NCI-H2171 (cell line): ENCODE measurements around the gene CD99.

Source experiments
- DNase-seq: peaks from one replicate; lab custom pipeline; 2025; lab: John Stamatoyannopoulos, UW

CD99 gene, protein sequence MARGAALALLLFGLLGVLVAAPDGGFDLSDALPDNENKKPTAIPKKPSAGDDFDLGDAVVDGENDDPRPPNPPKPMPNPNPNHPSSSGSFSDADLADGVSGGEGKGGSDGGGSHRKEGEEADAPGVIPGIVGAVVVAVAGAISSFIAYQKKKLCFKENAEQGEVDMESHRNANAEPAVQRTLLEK

DNA sequence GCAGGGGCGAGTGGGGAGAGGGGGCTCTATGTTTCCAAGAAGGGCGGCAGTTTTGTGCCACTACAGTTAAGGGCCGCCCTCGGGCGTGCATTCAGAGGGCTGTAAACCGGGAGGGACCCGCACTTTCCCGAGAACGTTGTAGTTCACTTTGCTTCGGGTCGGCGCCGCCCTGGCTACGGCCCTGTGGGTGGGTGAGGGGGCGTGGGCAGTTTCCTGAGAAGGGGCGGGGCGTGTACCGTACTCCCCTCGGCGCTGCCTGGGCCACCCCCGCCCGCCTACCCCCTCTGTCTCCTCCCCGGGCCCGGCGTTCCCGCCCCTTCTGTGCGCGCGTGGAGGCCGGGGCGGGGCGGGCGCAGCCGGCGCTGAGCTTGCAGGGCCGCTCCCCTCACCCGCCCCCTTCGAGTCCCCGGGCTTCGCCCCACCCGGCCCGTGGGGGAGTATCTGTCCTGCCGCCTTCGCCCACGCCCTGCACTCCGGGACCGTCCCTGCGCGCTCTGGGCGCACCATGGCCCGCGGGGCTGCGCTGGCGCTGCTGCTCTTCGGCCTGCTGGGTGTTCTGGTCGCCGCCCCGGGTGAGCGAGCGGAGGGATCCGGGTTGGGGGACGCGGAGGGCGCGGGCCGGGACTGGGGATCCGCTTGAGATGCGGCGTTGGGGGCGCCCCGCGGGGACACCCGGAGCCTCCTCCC, at the start of gene CD99:
TSS of gene CD99 (plus strand) at position 440 of the 687 bp plus-strand sequence. CDS start at position 506, 66 bp downstream.
- no peak for DNase-seq

DNA sequence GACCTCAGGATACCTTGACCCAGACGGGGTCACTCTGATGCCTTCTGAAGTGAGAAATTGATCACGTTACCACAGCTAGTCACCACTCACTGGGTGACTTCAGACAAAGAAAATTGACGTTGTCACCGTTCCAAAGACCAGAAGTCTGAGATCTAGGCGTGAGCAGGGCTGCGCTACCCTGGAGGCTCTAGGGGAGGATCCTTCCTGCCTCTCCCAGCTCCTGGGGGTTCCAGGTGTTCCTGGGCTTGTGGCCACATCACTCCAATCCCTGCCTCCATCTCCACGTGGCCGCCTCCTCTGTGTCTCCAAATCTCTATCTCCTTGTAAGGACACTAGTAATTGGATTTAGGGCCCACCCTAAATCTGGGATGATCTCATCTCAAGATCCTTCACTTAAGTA, 48.9 kb upstream of the CD99 start:
- DNase-seq, result no peak

DNA sequence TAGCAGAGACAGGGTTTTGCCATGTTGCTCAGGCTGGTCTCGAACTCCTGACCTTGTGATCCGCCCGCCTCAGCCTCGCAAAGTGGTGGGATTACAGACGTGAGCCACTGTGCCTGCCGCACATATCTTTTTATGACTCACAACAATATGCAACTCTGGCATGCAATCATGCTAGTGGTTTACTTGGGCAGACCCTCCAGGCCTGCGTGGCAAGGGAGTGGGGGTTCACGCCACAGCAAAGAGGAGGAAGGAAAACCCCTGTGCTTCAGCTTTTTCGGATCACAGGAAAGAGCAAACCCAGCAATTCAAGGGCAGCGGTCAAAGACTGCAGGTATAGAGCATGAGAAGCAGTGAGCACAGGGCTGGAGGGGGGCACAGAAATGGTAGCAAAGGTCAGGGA, 48.3 kb upstream of the CD99 start:
- no peak for DNase-seq

DNA sequence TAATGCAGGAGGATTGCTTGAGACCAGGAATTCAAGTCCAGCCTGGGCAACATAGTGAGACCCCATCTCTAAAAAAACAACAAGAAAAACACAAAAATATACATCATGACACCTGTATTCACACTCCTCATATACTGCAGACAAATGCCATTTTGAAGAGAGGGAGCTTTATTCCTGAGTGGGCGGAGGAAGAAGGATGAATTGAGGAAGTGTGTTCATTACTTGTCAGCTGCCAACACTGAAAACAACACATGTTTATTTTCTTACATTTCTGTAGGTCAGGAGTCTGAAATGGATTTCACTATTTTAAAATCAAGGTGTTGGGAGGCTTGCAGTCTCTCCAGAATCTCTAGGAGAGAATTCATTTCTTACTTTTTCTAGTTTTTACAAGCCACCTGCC, 47.2 kb upstream of the CD99 start:
- no peak for DNase-seq

DNA sequence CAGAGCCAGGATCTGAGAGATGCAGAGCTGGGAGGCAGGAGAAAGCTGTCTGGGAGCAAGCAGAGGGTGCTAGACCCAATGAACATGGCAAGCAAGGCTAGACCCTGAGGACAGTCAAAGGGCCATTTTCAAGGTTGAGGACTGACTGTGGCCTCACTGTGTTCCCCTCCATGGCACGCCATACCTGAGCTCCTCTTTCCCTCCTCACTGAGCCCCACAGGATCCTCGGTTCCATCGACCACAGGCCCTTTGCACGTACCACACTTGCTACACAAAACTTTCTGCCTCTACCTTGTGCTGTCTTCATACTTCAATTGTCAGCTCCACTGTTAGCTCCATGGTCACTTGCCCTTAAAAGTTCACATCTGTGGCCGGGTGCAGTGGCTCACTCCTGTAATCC, 45.5 kb upstream of the CD99 start:
- no peak for DNase-seq

DNA sequence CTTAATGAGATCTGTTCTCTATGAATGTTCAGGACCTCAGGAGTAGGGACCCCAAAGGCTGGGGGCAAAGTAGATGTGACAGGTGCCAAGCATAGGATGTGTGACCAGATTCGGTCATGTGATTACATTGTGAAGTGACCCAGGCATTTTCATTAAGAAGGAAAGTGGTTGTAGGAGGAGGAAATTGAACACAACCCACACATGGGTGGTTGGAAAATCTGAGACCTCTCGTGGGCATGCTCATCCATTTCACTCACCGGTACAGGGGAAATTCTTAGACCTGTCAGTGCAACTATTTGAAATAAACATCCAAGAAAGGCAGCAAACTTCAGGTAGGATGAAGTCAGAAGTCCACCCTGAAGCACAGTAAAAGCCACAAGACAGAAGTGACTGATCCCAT, 43.5 kb upstream of the CD99 start:
- no peak for DNase-seq

DNA sequence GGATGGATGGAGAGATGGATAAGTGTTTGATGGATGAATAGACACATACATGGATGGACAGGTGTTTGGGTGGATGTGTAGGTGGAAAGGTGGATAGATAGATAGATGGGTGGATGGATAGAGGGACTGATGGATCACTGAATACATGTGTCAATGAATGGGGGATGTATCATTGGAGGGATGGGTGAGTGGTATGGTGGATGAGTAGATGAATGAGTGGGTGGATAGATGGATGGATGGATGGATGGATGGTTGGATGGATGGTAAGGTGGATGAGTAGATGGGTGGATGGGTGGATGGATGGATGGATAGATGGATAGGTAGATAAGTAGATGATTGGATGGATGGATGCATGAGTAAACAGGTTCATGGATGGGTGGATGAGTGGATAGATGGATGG, 41.1 kb upstream of the CD99 start:
- no peak for DNase-seq

DNA sequence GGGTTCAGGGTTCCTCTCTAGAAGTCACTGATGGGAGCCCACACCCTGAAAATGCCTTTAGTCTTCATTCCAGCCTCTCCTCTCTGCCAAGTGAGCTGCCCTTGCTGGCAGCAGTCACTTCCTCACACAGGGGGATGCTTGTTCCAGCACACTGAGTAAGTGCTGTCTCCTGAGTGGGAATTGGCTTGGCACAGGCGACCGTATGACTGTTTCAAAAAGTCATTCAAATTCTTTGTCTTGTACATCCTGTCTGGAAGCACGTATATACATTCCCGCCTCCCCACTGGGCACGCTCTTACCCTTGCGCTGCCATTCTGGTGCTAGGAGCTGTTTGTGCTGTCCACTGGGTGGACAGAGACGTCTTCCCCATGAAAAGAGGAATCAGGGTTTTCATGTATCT, 40.2 kb upstream of the CD99 start:
- DNase-seq, result no peak

DNA sequence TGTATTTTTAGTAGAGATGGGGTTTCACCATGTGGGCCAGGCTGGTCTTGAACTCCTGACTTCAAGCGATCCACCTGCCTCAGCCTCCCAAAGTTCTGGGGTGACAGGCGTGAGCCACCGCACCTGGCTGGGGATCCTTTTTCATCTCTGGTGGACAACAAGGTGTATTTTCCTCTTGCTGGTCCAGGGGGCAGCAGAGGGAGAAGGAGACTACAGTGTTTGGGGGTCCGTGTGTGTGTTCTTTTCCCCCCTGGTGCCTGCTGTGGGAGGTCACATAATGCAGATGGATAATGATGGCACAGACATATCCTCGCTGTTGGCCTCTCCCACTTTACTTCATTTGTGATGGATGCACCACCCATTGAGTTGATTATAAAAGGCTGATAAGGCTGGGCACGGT, 39.0 kb upstream of the CD99 start:
- DNase-seq, result no peak

DNA sequence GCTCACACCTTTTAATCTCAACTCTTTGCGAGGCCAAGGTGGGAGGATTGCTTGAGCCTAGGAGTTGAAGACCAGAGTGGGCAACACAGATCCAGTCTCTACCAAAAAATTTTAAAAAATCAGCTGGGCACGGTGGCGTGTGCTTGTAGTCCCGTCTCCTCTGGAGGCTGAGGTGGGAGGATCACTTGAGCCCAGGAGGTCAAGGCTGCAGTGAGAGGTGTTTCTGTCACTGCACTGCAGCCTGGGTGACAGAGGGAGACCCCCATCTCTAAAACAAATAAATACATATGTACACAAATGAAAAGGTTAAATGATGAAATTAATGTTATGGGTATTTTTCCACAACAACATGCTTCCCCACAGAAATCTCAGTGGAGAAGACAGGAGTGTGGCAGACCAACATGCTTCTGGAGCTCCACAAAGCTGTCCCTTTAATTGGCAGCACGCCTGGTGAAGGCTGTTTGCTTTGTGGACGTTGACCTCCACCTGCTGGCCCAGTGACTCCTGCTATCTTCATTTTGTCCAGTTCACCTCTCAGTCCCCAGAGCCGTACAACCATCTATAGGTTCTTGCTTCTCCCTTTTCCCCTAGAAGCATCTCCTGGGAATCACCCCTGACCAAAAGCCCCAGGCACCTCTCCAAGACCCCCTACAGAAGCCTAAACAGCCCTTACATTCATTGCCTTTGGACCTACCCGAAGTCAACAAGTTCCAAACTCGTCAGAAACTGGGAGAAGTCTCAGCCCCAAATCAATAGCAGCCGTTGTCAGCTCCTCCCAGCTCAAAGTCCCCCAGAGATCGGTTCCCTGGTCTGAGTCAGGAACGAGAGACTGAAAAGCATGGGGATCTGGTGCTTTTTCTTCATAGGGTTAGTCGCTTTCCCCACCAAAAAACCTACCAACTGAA, 36.4 kb upstream of the CD99 start:
- no peak for DNase-seq

DNA sequence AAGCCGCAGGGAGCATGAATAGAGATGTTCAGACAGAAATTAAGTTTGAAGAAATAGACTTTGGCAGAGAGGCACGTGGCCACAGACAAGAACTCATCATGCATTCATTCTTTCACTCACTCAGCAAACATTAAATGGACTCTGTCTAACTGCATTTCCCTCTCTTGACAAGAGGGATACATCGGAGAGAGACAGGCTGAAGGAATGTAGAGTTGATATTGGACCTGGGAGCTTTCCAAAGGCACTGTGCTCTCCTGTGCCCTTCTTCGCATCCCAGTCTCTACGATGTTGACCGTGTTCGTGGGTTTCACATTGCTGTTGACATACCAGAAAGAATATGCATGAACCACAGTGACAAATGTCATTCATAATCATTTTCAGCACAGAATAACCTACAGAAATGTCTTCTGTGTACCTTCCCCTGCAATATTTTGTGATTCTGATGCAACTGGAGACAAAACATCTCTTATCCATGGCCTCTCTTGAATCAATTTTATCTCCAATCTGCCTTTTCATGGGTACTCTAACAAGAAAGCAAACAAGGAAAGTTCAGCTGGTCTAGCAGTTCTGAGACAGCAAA, 34.7 kb upstream of the CD99 start:
- DNase-seq, result no peak

DNA sequence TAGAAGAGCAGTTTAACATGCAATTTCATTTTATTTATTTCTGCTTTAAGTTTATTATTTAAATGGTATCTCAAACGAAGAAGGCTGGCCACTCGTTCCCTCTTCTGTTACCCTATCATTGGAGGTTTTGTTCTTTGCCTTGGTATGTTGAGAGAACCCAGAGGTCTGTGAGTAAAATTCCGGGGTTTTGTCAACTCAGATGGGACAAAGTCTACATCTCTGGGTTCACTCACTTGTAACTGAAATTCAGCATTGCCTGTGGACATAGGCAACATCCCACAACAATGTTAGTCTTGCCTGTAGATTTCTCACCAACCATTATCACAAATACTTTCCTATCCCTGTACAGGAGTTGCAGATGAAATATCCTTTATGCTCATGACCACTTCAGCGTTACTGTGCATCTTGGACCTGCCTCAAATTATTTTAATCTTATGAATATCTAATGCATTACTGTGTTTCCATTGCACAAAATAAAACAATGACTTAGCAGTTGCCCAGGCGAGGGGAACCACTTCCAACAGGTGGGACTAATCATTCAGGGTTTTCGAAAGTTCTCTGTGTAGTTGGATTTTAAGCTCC, 33.5 kb upstream of the CD99 start:
- DNase-seq, result no peak

DNA sequence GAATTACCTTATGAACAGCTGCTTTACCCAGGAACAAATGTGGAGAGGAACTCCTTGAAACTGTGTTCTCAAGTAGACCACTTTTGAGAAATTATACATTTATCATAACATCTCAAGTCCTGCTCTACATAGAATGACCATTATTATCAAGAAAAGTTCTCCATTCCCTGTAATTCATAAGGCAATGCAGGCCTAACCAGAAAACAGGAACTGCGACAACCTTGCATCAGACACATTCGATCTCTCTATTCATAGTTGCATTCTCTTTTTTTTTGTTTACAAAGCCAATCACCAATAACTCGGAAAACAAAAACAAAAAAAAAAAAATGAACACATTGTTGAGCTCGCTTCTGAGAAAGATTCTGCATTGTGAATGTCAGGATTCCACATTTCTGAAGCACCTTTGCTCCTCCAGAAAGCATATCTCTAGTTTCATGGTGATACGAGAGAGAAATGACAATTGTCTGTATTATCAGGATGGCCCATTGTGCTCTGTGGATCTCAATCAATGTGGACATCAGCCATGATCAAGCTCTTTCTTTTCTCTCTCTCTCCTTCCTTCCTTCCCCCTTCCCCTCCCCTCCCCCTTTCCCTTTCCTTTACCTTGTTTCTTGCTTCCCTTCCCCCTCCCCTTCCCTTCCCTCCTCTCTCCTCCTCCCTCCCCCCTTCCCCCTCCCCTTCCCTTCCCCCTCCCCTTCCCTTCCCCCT, 32.4 kb upstream of the CD99 start:
- no peak for DNase-seq

DNA sequence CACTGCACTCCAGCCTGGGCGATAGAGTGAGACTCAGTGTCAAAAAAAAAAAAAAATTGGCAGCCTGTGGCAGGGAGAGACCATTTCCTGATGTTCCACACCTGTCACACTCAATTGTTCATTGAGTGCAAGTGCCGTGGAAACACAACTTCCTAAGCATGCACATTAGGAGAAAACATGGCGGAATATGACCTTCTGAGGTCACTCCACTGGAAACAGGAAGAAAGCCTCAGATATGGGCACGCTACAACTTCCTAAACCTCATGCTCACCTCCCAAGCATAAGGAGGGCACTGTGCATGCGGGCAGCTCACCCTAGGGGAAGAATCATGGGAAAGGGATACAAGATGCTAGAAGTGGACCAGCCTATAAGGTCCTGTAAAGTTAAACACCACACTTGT, 28.5 kb upstream of the CD99 start:
- DNase-seq, result no peak

DNA sequence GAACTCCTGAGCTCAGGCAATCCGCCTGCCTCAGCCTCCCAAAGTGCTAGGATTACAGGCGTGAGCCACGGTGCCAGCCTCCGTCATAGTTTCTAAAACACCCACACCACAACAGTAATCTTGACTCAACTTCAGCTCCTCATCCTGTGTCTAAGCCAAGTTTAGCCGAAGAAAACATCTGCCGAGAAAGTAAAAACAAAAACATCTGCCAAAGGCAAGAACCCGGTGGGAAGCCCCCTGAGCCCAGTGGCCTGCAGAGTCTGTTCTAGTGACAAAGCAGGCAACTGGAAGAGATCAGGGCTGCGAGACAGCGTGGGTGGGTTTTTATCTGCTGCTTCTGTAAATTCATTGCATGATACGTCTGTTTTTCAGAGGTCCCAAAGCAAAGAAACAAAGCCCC, 26.6 kb upstream of the CD99 start:
- no peak for DNase-seq

DNA sequence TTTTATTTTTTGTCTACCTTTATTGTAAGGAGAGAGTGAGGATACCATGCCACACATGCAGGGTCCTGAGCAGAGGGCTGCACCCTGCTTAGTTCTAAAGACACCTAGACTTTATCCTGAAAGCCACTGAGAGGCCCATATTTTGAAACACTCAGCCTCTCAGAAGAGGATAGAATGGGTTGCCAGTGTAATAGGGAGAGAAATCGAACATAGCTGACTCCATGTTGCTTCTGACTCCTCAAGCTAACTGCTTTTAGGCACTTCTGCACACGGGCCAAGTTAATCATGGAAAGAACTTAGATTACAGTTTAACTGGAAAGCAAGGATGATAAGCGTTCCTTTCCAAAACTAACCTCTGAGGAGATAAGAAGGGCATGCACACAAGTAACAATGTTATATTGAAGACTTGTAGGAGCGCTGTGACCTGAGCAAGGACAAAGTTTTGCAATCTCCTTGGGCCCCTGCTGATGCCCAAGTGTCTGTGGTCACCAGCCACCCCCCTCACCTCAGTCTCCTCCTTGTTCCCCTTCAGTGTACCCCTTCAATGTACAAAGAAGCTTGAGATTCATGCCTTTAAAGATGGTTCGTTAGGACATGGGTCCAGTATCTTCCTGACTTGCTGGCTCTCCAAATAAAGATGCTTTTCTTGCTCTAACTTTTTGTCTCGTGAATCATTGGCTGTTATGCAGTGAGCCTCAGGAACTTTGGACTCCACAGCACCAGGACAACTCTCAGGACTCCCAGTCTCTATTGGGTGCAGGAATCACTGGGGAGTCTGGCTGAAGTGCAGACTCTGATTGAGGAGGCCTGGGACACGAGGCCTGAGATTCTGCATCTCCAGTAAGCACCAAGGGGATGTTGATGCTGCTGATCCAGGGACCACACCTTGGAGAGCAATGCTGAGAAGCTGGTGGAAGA, 25.4 kb upstream of the CD99 start:
- DNase-seq, result no peak

DNA sequence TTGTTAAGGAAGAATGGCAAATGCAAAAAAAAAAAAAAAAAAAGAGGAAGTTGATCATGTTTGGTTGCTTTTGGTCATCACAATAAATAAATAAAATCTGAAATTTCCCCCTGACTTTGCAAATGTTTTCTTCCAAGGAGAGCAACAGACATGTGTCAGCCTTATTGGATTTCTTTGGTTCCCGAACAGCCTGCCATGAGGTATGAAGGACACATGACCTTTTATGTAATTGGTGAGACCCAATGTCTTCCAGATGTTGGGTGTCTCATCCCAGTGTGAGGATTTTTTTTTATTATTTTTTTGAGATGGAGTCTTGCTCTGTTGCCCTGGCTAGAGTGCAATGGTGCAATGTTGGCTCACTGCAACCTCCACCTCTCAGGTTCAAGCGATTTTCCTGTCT, 24.6 kb upstream of the CD99 start:
- no peak for DNase-seq

DNA sequence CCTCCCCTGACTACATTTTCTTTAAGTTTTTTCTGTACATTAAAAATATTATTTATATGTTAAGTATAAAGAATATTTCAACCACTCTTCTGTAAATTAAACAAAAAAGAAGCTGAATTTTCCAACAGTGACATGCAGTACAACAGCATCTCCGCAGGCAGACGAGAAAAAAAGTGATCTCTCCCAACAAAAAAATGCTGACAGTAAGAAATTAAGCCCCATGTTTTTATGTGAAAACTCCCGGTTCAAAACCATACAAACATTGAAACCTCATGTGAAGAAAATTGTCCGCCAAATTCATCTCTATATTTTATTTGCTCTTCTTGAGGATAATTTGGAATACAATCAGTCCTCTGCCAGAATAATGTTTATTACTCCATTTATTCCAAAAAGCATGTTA, 20.1 kb upstream of the CD99 start:
- no peak for DNase-seq

DNA sequence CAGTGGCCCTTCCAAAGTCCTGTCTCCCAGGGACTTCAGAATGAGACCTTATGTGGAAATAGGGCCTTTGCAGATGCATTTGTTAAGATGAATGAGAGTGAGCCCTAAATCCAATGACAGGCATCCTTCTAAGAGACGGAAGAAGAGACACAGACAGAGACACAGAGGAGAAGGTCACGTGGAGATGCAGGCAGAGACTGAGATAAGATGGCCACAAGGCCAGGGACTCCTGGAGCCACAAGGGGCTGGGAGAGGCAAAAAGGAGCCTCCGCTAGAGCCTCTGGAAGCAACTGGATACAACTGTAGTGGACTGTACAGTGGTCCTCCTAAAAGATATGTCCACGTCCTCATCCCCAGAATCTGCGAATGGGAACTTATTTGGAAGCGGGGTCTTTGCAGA, 19.0 kb upstream of the CD99 start:
- no peak for DNase-seq

DNA sequence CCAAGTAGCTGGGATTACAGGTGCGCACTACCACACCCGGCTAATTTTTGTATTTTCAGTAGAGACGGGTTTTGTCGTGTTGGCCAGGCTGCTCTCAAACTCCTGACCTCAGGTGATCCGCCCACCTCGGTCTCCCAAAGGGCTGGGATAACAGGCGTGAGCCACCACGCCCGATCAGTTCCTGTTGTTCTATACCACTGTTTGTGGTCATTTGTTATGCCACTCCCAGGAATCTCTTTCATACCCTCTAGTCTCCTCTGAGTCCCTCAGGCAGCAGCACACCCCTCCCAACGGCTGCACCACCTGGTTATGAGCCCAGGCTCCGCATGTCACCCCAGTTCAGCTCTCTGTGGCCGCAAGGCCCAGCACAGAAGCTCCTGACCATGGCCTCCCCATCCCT, 17.5 kb upstream of the CD99 start:
- no peak for DNase-seq
